Measurements from ENCODE around the gene AGBL4. TPM values are rescaled to one million over a fixed set of nuclear protein-coding genes. Genes with fewer than 3 reads are reported as not detected.
"Not testable (repeated sequence)": the region's sequence is repeated elsewhere in the genome, so short reads cannot be mapped to it uniquely, and the experiment has no call there.

The AGBL4 gene
- total RNA-seq, 4 donors from 2014 or later: 0.13 TPM; not detected in 3

DNA sequence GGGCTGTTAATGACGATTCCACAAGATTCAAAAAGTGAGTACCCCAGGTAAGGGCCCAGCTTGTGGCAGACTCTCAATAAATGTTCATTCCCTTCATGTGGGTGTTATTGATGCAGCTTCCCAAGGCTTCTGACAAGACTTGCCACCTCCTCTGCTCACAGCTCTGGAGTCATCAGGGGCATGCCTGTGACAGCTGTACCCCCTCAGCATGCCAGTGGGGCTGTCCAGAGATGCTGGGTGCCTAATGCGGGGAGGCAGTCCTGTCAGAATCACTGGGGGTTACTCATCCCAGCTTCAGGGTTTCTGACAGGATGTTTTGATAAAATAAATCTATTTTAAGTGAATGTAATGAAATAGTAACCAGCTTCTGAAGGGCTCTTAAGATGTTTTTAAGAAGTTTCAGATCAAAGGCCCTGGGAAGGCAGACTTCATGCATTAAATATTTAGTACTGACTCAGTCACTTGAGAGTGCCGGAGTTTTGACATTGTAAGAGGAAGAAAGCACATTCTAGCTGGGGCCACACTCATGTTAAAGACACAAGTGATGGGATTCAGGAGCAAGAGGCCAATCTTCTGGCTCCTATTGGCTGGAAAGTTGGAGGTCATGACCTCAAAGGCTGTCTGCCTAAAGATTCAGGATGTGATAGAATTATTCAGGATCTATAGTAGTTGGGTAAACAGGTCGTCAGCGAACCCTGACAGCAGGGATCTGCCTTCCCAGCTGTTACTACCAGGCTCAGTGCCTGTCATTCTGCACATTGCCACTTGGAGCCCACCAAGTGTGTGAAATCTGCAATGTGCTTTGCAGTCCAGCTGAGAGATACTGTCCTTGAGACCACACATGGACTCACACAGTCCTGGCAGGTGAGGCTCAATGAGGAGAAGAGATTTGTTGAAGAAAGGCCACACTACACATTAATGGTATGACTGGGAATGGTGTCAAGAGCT, 1007.5 kb downstream of the AGBL4 start:
- no peak for TF ChIP-seq POLR2A (IDR thresholded peaks at IDR 0.05; ENCODE audit: low read depth)
- TF ChIP-seq EP300 (IDR thresholded peaks at IDR 0.05): no peak
- no peak for TF ChIP-seq POLR2AphosphoS5 (IDR thresholded peaks at IDR 0.05)
- TF ChIP-seq, protein P1, sequence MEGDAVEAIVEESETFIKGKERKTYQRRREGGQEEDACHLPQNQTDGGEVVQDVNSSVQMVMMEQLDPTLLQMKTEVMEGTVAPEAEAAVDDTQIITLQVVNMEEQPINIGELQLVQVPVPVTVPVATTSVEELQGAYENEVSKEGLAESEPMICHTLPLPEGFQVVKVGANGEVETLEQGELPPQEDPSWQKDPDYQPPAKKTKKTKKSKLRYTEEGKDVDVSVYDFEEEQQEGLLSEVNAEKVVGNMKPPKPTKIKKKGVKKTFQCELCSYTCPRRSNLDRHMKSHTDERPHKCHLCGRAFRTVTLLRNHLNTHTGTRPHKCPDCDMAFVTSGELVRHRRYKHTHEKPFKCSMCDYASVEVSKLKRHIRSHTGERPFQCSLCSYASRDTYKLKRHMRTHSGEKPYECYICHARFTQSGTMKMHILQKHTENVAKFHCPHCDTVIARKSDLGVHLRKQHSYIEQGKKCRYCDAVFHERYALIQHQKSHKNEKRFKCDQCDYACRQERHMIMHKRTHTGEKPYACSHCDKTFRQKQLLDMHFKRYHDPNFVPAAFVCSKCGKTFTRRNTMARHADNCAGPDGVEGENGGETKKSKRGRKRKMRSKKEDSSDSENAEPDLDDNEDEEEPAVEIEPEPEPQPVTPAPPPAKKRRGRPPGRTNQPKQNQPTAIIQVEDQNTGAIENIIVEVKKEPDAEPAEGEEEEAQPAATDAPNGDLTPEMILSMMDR (IDR thresholded peaks at IDR 0.05): no peak
- Histone ChIP-seq H3K27ac (replicated peaks in 1 of 4) (no peak overlapping the region), H3K9me3 (no peaks in the 10 kb centered on the region), H3K36me3 (no peaks in the 10 kb centered on the region), H3K27me3 (no peaks in the 10 kb centered on the region), H3K4me3 (no peak overlapping the region), H3K4me1 (no peaks in the 10 kb centered on the region)
- 53% methylated on average over 5 of the region's 5 CpGs for WGBS
- no peak for DNase-seq (ENCODE audit: extremely low spot score)
- intact Hi-C loops (cut with DNase I): no loop called here

DNA sequence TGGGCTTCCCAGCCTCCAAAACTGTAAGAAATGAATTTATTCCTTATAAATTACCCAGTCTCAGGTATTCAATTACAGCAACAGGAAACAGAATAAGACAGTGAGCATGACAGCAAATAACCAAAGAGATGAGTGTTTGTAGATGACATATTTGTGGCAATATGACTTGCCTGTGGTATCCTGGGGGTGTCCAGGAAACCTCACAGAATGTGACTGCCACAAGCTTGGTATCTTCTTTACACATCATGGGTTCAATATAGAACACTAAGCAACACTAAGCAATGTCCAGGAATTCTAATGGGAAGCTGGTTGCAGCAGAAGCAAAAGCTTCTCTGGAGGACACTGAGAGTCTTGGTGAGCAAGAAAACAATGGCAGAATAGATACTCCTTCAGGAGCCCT, 1010.7 kb downstream of the AGBL4 start:
- H3K27me3 ChIP-seq: no peaks in the 10 kb centered on the region
- no peak for DNase-seq (ENCODE audit: extremely low spot score)
- H3K36me3 ChIP-seq: no peaks in the 10 kb centered on the region
- TF ChIP-seq, protein P1 (IDR thresholded peaks at IDR 0.05): no peak
- TF ChIP-seq POLR2AphosphoS5 (IDR thresholded peaks at IDR 0.05): no peak
- no peak for TF ChIP-seq EP300 (IDR thresholded peaks at IDR 0.05)
- TF ChIP-seq POLR2A (IDR thresholded peaks at IDR 0.05; ENCODE audit: low read depth): no peak
- no peaks in the 10 kb centered on the region for H3K4me1 ChIP-seq
- H3K9me3 ChIP-seq: no peaks in the 10 kb centered on the region
- H3K4me3 ChIP-seq: no peak overlapping the region
- H3K27ac ChIP-seq (replicated peaks in 1 of 4): no peak overlapping the region
- intact Hi-C loops (cut with DNase I): no loop called here

DNA sequence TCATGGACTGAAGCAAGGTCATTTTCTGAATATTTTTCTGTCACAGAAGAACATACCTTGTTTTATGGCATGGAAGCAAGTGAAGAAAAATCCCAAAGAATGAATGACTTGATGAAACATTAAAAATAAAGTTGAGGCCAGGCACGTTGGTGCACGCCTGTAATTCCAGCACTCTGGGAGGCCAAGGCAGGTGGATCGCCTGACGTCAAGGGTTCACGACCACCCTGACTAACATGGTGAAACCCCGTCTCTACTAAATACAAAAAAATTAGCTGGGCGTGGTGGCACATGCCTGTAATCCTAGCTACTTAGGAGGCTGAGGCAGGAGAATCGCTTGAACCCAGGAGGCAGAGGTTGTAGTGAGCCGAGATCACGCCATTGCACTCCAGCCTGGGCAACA, 1020.8 kb downstream of the AGBL4 start:
- H3K4me3 ChIP-seq; H3K4me1 ChIP-seq; H3K36me3 ChIP-seq; intact Hi-C loops (cut with DNase I); H3K27me3 ChIP-seq; H3K9me3 ChIP-seq; DNase-seq (ENCODE audit: extremely low spot score); H3K27ac ChIP-seq (replicated peaks in 1 of 4): not testable (repeated sequence)
- WGBS: 87% methylated on average over 10 of the region's 10 CpGs

- WGBS: 70% methylated on average over 3 of the region's 3 CpGs
- intact Hi-C loops (cut with DNase I): no loop called here
Observed at GRCh38 chr1:48999321-48999720, 1024.4 kb downstream of the AGBL4 start.

DNA sequence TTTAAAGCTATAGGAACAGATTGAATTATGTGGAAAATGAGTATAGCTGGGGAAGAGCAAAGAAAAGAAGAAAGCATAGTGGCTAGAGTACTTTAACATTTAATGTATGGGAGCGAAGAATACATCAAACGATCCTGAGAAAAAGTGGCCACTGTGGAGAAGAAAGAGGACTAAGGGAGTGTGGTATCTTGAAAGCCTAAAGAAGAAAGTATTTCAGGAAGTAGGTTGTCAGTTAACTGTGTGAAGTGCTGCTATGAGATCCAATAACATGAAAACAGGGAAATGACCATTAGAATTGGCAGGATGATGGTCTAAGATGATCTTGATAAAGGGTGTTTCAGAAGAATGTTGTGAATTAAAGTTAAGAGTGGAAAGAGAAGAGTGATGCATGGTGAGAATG, 1027.4 kb downstream of the AGBL4 start:
- WGBS: 96% methylated on average over 2 of the region's 2 CpGs
- DNase-seq (ENCODE audit: extremely low spot score): no peak
- intact Hi-C loops (cut with DNase I): no loop called here
- TF ChIP-seq POLR2A (IDR thresholded peaks at IDR 0.05; ENCODE audit: low read depth) (no peak), EP300 (IDR thresholded peaks at IDR 0.05) (no peak), POLR2AphosphoS5 (IDR thresholded peaks at IDR 0.05) (no peak)
- TF ChIP-seq, protein P1 (IDR thresholded peaks at IDR 0.05): no peak
- no peaks in the 10 kb centered on the region for H3K27me3 ChIP-seq
- no peaks in the 10 kb centered on the region for H3K4me1 ChIP-seq
- H3K9me3 ChIP-seq: peaks cover 0 to 20% (median 12%) of the 10 kb centered on the region in 4 donors
- no peak overlapping the region for H3K27ac ChIP-seq (replicated peaks in 1 of 4)
- no peaks in the 10 kb centered on the region for H3K36me3 ChIP-seq
- no peak overlapping the region for H3K4me3 ChIP-seq

More at GRCh38 chr1:48999321-48999720, 1024.4 kb downstream of the AGBL4 start:
- H3K9me3 ChIP-seq: no peaks in the 10 kb centered on the region
- no peaks in the 10 kb centered on the region for H3K27me3 ChIP-seq
- DNase-seq (ENCODE audit: extremely low spot score): no peak
- H3K27ac ChIP-seq (replicated peaks in 1 of 4): no peak overlapping the region
- no peaks in the 10 kb centered on the region for H3K4me1 ChIP-seq
- no peaks in the 10 kb centered on the region for H3K36me3 ChIP-seq
- TF ChIP-seq EP300 (IDR thresholded peaks at IDR 0.05) (no peak), POLR2A (IDR thresholded peaks at IDR 0.05; ENCODE audit: low read depth) (no peak), POLR2AphosphoS5 (IDR thresholded peaks at IDR 0.05) (no peak)
- TF ChIP-seq, protein P1 (IDR thresholded peaks at IDR 0.05): no peak
- no peak overlapping the region for H3K4me3 ChIP-seq
